ENCODE data around the gene SEZ6L. TPM values are rescaled to one million over a fixed set of nuclear protein-coding genes. Genes with fewer than 3 reads are reported as not detected.

The SEZ6L gene
- total and polyA plus RNA-seq, 10 of the 15 experiments (the other 5 are each of a cell fraction or from before 2014, with no cell fraction given), result not detected

DNA sequence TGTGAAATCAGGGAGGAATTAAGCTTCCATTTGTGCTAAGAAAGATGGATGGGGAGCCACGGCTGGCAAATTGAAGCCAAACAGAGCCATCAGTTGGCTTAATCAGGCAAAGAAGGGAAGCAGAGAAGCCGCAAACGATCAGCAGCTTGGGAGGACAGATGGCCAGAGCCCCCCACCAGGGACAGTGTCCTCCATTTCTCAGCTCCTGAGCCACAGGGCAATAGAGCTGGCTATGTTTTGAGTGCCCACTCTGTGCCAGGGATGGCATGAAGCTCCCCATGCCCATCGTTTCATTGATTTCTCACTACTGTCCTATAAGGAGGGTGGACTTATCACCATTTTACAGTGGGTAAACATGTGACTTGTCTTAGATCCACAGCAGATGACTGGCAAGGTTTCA, 133.5 kb downstream of the SEZ6L start:
- FAIRE-seq (no peak), DNase-seq (ENCODE audit: low read depth, low spot score) (no peak), ATAC-seq (no peak)
- ChIA-PET RAD21 (ENCODE audit: unreplicated experiment) (no interaction called here), POLR2A (no interaction called here), CTCF (interaction anchor here (0.8 to 0.9 kb wide), 2 partner anchors 29 to 55 kb away, joined by 3 to 4 read pairs; no protein-coding TSS in a partner anchor), SMC1A (ENCODE audit: uncharacterized antibody, unreplicated experiment) (interaction anchor here (1.6 kb wide), 1 partner anchor 14 kb away, joined by 4 read pairs; no protein-coding TSS in a partner anchor)
- H4K20me1 ChIP-seq (ENCODE audit: control insufficient read depth, insufficient read depth), result no peaks in the 10 kb centered on the region
- 11% methylated on average over 4 of the region's 4 CpGs for WGBS (ENCODE audit: insufficient coverage, insufficient replicate concordance, low lambda C conversion rate, missing lambda C conversion rate)
- H3K4me2 ChIP-seq (ENCODE audit: control insufficient read depth, insufficient read depth), result no peak overlapping the region
- no peak overlapping the region for H3K9ac ChIP-seq (ENCODE audit: control insufficient read depth, insufficient read depth, low read length)
- intact Hi-C loops (cut with micrococcal nuclease; ENCODE audit: unreplicated experiment), result no loop called here
- no TSS peak for BruUV-seq (replicated peaks)
- H3K27me3 ChIP-seq (replicated peaks in 1 of 2; ENCODE audit: control insufficient read depth in 2 of 2, insufficient read depth in 2 of 2, low read length in 1 of 2), result no peaks in the 10 kb centered on the region
- in situ Hi-C loops (cut with MboI), result no loop called here
- H3K79me2 ChIP-seq (ENCODE audit: control insufficient read depth, insufficient read depth, low read length), result no peaks in the 10 kb centered on the region
- H3K4me1 ChIP-seq (ENCODE audit: control insufficient read depth, insufficient read depth, low read length), result no peaks in the 10 kb centered on the region
- no peak overlapping the region for H3K27ac ChIP-seq (ENCODE audit: control insufficient read depth, insufficient read depth)
- no peaks in the 10 kb centered on the region for H3K9me3 ChIP-seq (replicated peaks; ENCODE audit: control insufficient read depth, insufficient read depth, low read length)
- no peak overlapping the region for H2AFZ ChIP-seq (ENCODE audit: control insufficient read depth, low read depth, low read length)
- TF ChIP-seq, protein P1, sequence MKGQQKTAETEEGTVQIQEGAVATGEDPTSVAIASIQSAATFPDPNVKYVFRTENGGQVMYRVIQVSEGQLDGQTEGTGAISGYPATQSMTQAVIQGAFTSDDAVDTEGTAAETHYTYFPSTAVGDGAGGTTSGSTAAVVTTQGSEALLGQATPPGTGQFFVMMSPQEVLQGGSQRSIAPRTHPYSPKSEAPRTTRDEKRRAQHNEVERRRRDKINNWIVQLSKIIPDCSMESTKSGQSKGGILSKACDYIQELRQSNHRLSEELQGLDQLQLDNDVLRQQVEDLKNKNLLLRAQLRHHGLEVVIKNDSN (IDR thresholded peaks at IDR 0.05; ENCODE audit: borderline replicate concordance, extremely low read length, insufficient read depth, low read depth, low read length), result no peak
- TF ChIP-seq SMAD5 (IDR thresholded peaks at IDR 0.05; ENCODE audit: low read depth), result no peak
- H3K36me3 ChIP-seq (ENCODE audit: control insufficient read depth in 2 of 2, insufficient read depth in 2 of 2, low read length in 1 of 2), result no peaks in the 10 kb centered on the region
- H3K4me3 ChIP-seq, result no peak overlapping the region

- Histone ChIP-seq H3K79me2 (ENCODE audit: control insufficient read depth, insufficient read depth, low read length) (no peaks in the 10 kb centered on the region), H3K36me3 (ENCODE audit: control insufficient read depth in 2 of 2, insufficient read depth in 2 of 2, low read length in 1 of 2) (no peaks in the 10 kb centered on the region), H3K9me3 (replicated peaks; ENCODE audit: control insufficient read depth, insufficient read depth, low read length) (no peaks in the 10 kb centered on the region), H3K4me1 (ENCODE audit: control insufficient read depth, insufficient read depth, low read length) (no peaks in the 10 kb centered on the region), H3K27ac (ENCODE audit: control insufficient read depth, insufficient read depth) (no peak overlapping the region), H3K27me3 (replicated peaks in 1 of 2; ENCODE audit: control insufficient read depth in 2 of 2, insufficient read depth in 2 of 2, low read length in 1 of 2) (no peaks in the 10 kb centered on the region), H2AFZ (ENCODE audit: control insufficient read depth, low read depth, low read length) (no peak overlapping the region), H3K9ac (ENCODE audit: control insufficient read depth, insufficient read depth, low read length) (no peak overlapping the region), H3K4me2 (ENCODE audit: control insufficient read depth, insufficient read depth) (no peak overlapping the region), H3K4me3 (no peak overlapping the region), H4K20me1 (ENCODE audit: control insufficient read depth, insufficient read depth) (no peaks in the 10 kb centered on the region)
- 13% methylated on average over 4 of the region's 4 CpGs for WGBS (ENCODE audit: insufficient coverage, insufficient replicate concordance, low lambda C conversion rate, missing lambda C conversion rate)
- TF ChIP-seq RFX5 (IDR thresholded peaks at IDR 0.05; ENCODE audit: low read depth, low read length), result no peak
- no peak for TF ChIP-seq MYC (IDR thresholded peaks at IDR 0.05; ENCODE audit: insufficient read depth, insufficient read length, insufficient replicate concordance, low read length, severe bottlenecking)
- TF ChIP-seq MYB (IDR thresholded peaks at IDR 0.05; ENCODE audit: borderline replicate concordance, low read depth, low read length), result no peak
- TF ChIP-seq SIN3A (IDR thresholded peaks at IDR 0.05; ENCODE audit: low read depth, low read length), result no peak
- TF ChIP-seq CBX5 (IDR thresholded peaks at IDR 0.05; ENCODE audit: low read depth), result no peak
- ChIA-PET POLR2A (no interaction called here), RAD21 (ENCODE audit: unreplicated experiment) (no interaction called here), CTCF (no interaction called here), SMC1A (ENCODE audit: uncharacterized antibody, unreplicated experiment) (interaction anchor here (1.6 kb wide), 1 partner anchor 15 kb away, joined by 4 read pairs; no protein-coding TSS in a partner anchor)
- BruUV-seq (replicated peaks), result no TSS peak
- in situ Hi-C loops (cut with MboI), result no loop called here
- intact Hi-C loops (cut with micrococcal nuclease; ENCODE audit: unreplicated experiment), result no loop called here
- ATAC-seq (no peak), DNase-seq (ENCODE audit: low read depth, low spot score) (no peak), FAIRE-seq (no peak)
Measured at GRCh38 chr22:26303475-26303874, 134.2 kb downstream of the SEZ6L start.
